Iris pigment epithelial cell (primary cell): ENCODE measurements around the gene ZNFX1.

Source experiments
- DNase-seq: peaks from one replicate; pipeline ENCODE4 v3.0.0-alpha.2; 2011; ENCODE audit warnings: low read depth

The ZNFX1 gene

DNA sequence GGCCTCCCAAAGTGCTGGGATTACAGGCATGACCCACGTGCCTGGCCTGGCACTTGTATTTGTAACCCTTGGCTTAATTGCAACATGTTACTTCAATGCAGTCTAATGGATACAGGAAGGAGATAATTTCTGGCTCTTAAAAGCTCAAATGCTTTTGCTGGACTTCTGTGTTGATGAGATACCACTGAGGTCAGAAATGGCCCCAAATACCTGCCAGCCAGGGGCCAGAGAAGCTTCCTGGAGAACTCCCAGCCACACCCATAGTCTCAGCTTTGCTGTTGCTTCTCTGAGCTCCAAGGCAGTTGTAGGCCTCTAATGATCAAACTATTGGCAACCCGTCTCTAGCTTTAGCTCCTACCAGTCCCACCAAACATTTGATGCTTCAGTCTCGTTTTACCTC, 14.2 kb upstream of the ZNFX1 start:
- no peak for DNase-seq

DNA sequence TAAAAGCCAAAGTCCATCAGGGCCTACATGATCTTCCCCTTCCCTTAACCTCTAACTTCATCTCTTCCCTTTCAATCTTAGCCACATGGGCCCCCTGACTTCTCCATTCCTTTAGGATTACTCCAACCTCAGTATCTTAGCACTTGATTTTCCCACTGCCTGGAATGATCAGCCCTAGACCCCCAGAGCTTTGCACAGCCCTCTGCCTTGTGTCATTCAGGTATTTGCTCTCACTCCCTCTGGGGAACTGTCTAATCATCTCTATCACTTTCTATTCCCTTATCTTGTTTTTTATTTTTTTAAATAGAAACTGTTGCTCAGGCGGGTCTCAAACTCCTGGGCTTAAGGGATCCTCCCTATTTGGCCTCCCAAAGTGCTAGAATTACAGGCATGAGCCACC, 13.3 kb upstream of the ZNFX1 start:
- DNase-seq: no peak

DNA sequence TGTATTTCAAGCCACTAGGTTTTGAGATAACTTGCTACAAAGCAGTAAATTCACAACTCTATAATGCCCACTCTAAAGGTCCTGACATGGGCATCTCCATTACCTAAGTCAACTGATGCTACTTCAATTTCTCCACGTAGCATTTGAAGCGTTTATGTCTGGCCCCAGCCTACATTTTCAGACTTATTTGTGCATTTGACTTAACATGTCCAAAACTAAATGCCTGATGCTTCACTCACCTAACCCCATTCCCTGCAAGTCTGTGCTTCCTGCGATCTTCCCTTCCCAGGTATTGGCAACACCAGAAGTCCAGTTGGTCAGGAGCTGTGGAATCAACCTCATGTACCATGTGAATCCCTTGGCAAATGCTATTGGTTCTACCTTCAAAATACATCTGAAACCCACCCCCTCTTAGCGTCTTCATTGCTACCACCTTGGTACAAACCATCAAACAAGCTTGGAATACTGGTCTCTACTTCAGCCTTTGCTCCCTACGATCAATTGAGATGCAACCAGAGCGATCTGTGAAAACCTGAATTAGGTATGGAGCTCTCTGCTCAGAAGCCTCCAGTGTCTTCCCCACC, 12.8 kb upstream of the ZNFX1 start:
- no peak for DNase-seq

DNA sequence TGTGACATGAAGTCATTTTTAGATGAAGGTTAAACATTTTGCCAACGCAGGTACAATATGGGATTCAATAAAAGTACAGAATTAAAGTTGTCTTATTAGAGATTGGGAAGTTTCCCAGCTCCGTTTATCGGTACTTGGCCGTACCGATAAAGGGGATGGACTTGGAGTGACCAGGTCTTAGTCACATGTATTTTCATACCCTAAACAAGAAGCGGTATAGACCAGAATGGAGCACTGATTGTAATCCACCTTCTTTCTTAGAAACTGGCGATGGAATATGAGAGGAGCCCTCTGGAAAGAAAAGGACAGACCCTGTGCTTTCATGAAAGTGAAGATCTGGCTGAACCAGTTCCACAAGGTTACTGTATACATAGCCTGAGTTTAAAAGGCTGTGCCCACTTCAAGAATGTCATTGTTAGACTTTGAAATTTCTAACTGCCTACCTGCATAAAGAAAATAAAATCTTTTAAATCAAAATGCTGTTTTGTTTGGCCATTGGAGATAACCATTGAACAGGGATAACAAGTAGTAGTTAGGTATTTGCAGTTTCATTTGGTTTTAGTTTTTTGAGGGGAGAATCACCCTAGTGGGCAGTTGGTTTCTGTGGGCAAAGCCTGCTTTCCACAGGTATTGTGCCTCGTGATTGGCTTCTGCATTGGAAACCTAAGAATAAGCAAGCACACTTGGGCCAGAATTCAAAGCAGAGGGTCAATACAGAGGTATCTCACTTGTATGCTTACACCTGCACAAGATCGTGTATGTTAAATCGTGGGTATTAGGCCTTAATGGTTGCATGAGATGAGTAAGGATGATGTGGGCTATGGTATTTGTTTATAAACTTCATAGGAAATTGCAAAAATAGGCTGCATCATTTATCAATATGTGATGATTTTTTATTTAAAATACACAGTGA, 11.2 kb upstream of the ZNFX1 start:
- no peak for DNase-seq

DNA sequence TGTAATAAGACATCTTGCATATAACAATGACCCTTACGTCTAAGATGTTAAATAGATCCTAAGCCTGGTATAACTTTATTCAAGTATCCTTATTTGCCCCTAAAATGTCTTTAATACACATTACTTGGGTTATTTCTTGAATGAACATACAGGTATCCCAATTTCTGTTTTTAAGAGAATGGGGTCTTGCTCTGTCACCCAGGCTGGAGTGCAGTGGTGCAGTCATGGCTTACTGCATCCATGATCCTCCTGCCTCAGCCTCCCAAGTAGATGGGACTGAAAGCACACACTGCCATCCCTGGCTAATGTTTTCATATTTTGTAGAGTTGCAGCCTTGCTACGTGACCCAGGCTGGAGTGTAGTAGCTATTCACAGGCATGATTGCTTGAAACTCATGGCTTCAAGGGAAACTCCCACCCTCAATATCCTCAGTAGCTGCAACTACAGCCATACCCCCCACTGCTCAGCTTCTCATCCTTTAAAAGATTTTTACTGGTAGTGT, 10.4 kb upstream of the ZNFX1 start:
- DNase-seq: no peak

DNA sequence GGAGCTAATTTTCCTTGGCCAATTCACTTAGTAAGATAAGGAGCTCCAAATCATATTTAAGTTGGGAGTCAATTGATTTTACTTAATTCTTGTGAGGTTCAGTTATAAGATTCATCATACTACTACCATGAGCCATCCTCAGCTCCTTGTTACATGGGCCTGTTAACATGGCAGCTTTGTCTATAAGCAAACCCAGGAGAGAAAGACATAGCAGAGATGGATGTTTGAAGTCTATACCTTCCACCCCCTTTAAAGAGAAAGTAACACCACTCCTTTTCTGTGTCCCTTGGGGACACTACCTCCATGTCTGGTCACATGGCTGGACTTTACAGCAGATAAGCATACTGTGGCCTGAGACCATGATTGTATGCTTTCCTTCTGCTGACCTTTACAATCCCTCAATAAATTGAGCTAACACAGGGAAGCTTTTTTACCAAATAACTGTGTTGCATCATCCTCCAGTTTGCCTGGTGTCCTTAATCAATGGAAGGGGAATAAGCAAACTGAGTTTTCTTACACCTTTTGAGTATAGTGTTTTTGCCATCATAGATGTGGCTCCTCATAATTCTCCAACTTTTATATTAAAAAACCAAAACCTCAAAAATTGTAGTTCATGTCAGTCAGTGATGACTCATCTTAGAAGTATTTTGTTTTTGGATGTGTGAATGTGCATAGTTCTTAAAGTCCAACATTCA, 9.8 kb upstream of the ZNFX1 start:
- DNase-seq: peak; percentile 82

DNA sequence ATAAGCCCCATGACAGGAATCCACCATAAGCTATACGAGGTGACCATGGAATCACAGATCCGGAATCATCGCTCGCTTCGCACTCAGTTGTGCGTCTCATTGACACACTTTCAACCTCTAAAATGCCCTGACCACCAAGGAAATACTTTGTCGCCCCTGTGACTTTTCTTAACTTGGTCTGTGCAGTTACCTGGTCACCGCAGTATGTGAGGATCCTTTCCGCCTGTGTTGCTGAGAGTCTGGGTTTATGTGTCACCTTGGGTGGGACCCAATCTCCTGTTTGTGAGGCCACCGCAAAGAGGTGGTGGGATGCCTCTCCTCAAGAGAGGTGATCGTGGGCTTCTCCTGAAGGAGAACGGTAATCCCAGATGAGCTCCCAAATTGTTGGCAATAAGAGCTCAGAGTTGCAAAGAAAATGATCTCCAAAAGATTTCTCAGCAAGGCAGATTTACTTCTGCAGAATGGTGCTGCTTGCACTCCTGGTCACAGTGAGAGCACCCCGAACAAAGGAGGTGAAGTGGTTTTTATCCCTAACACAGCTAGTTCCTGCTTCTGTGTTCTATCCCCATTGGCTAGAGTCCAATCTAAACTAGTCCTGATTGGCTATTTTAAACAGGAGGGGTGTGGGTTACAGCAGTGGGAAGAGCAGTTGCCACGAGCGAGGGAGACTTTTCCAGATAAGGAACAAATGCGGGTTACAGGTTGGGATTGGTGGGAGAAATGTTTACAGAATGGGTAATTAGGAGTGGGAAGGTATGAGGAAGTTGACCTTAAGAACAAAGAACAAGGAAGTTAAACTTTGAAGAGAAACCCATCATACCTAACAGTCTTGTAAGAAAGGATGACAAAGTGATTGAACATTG, 9.1 kb upstream of the ZNFX1 start:
- no peak for DNase-seq

DNA sequence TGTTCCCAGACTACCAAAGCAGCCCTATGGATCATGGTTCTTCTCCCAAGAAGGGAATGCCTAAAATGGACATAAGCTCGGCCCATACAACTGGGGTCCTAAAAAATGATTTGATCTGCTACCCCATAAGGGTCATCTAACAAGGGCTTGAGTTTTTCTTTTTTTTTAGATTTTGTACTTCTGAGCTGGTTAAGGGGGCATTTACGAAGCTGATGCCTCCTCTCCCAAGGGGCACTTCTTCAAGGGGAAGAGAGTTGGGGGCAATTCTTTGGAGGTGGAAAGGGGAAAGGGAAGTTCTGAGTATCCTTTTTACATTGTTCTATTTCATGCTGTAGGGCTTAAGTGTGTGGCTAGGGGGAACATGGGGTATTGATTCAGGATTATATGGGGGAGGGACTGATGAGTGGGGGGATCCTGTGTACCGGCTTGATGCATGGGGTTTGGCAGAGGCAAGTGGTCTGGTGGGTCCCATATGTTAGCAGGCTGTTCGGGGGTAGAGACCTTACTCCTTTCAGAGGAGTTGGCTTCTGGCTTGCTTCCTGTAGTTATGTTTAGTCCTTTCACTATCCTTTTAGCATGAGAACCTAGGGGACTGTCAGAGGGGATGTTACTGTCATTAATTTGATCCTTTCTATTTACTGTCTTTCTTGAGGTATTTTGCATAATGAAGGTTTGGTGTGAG, 8.1 kb upstream of the ZNFX1 start:
- DNase-seq: no peak

DNA sequence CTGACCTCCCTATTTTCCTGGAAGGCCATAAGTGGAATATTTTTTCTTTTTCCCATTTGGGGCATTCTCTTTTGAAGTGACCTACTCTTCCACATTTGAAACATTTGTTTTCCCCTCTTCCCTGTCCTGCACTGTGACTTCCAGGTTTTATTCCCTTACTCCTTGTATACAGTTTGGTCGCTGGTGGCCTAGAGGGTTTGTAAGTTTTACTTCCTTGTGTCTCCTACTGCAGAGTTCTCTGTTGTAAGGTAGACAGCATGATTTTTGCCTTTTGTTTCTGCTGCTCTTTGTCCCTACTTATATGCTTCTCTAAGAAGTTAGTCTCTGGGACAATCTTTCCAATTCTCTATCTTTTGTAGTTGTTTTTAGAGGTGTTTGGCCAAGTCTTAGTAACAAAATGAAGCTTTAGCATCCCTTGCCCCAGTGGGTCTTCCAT, 7.4 kb upstream of the ZNFX1 start:
- DNase-seq: no peak

DNA sequence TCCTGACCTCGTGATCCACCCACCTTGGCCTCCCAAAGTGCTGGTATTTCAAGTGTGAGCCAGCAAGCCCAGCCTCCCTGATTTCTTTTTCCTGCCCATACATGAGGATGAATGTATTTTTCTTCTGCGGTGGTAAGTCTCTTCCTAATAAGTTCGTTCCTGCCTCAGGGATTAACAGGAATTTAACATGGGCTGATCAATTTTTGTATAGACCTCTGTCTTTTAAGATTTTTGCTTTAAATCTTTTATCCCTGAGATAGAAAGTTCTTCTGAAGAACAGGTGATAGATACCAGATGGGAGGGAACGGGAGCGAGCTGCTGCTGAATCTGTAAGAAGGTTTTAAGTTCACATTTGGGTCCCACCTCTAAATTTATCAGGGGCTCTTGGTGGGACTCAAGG, 7.0 kb upstream of the ZNFX1 start:
- no peak for DNase-seq

DNA sequence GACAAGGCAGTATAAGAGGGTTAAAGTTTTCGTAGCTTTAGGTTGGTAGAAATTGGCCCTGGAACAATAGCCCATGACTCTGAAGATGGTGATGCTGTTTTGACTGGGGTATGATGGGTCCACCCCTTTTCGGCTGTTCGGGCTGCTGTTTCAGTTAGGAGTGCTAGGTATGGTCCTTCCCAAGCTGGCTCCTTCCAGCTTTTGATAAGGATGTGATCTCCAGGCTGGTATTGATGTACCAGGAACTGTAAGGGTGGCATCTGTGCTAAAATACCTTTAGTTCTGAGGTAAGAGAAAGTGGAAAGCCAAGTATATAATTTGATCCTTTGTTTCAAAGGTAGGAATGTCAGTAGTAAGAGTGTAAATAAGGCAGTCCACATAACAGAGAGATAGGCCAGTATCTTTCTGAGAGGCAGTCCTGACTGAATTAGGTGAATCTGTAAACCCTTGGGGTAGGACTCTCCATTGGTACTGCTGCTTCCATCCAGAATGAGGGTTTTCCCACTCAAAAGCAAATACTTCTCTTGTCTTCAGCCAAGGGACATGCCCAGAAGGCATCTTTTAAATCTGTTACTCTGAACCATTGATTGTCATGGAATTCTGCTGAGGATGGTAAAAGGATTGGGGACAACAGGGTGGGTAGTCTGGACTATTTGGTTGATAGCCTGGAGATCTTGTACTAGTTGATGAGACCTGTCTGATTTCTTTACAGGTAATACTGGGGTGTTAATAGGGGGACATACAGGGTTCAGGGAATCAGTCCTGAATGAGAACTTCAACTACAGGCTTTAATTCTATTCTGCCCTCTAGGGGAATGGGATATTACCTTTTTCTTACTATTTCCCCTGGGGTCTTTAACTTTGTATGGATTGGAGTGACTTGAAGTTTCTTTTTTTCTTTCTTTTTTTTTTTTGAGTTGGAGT, 6.1 kb upstream of the ZNFX1 start:
- no peak for DNase-seq

DNA sequence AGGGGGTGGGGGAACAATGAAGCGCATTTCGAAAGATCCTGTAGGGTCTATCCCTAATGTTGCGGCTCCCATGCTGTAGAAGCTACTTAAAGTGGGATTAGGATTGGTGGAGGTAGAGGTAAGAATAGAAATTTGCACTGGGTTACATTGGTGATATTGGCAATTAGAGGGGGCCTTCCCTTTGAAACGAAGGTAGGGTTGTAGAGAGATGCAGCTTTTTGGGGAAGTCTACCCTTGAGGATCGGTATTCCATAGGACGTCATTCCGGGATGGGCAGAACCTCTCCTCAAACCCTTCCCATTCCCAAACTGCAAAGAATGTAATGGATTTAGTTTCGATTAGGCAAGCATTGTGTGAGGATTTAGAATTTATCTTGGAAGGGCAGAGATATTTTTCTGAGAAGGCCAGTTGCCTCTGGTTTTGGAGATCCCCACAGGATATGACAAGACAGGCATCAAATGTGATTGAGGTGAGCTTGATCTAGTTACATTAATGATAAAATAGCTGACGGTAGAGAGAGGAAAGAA, 5.4 kb upstream of the ZNFX1 start:
- DNase-seq: no peak

DNA sequence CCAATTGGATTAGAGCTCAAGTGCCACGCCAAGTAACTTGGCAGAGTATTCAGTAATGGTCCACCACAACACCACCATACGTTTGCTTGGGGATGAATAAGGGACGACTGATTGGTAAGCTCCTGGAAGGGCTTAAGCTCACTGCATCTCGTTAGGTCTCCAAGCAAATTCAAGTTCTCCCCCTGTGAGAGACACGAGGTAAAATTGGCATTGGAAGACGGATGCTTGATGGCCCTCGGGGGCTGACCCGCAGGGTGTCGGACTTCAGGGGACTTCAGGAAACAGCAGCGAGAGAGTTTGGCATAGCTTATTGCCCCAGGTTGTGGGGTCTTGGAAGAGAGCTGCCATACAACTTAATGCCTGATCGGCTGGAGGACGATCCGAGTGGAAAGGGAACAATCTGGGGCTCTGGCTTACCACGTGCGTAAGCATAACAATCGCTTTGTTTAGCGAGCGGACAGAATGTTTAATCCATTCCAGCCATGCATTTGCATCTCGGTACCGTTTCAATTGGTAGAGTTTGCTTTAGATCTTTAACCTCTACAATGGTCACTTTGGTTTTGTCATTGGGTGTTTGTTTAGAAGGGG, 4.8 kb upstream of the ZNFX1 start:
- DNase-seq: no peak

DNA sequence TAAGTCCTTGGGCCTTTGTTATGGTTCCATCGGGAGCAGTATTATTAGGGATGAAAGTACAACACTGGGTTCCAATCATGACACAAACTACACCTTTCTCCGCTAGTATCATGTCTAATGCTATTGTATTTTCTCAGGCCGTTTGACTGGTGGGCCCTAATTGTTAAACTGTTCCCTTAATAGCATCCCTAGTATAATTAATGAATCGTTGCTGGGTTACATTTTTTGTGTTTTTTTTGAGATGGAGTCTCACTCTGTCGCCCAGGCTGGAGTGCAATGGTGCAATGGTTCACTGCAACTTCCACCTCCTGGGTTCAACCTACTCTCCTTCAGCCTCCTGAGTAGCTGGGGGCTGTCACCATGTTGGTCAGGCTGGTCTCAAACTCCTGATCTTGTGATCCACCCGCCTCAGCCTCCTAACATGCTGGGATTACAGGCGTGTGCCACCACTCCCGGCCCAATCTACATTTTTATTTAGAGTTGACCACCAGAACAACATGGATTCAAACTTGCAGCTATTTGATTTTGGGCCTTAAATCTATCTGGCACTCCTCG, 4.1 kb upstream of the ZNFX1 start:
- no peak for DNase-seq

DNA sequence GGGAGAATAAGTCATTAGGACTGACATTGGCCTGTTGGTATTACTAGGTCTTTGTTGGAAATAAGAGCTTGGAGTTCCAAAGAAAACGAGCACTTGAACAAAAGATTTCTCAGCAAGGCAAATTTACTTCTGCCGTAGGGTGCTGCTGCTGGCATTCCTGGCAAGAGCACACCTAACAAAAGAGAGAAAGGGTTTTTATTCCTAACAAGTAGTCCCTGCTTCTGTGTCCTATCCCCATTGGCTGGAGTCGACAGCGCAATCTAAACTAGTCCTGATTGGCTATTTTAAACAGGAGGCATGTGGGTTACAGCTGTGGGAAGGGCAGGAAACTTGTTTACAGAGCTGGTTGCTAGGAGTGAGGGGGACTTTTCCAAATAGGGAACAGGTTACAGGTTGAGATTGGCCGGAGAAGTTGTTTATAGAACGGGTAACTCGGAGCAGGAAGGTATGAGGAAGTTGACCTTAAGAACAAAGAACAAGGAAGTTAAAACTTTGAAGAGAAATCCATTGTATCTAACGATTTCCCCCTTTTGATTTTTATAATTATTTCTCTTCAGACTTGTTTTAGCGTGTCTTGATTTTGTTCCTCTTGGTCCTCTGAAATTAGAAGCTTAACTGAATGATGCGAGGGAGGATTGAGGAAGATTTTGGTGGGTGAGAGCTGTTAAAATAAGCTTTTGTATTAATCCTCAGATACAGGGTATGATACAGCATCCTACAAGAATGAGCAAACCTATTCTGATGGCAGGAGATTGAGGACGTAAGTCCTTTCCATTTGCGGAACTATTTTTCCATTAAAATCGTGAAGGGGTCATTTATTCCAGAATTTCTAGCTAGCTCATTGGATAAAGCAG, 3.4 kb upstream of the ZNFX1 start:
- peak; percentile 79 for DNase-seq

DNA sequence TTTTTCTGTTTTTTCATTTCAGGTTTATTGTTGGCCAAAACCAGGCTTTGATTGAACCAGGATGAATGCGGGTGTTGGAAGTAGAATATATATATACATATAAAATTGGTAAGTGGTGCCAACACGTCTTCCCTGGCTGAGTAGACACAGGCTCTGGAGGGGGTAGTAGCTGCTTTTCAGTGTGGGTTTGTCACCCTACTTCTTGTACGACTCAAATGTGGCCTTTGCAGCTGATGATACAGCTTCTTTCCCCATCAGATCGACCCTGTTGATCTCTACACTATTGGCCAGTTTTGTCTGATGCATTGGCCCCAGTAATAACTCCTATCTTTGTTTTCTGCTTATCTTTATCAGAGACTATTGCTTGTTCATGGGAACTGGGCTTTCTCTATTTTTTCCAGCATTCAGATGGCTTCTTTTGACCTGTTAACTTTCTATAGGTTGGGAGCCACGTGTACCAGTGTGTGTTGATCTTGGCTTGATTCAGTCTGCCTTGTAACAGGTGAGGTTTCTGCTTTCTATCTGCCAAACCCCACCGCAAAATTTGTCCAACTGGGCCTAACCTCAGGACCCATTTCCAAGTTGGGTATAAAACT, 2.7 kb upstream of the ZNFX1 start:
- DNase-seq: no peak

DNA sequence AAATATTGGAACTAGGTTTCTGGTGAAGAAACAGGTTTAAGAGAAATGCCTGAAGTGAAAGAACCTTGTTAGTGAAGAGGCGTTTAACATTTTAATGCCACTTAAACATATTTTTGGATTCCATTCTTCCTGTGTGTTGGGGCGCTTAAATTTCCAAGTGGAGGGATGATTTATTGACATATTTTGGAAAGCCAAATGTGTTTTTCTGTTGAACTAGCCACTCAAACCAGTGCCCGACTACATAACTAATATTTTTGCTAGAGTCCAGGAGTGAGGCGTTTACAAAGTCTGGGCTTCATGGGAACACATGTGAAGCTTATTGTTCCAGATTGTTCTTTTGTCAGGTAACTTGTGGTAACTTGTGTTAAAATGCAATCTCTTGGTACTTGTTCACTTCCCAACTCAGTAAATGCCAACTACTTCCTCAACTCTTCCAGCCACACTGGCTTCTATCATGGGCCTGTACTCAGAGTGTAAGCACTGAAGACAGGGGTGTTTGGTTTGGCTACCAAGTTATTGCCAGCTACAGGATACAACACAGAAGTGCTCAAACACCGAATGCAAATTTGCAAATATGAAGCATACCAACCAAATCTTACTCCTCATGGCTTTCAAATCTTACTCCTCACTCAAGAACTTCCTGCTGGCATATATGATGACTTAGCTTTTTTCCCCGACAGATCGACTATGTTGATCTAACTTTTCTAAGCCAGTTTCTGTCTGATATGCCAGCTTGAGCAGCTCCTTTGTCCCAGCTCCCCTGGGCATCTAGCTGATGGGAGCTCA, 2.0 kb upstream of the ZNFX1 start:
- no peak for DNase-seq
